Measurements from ENCODE around the gene RTN4R. TPM values are rescaled to one million over a fixed set of nuclear protein-coding genes. Genes with fewer than 3 reads are reported as not detected.
A peak's percentile ranks its signal among the peaks of the same experiment; 100 is the strongest.

RTN4R gene
- total RNA-seq, 1 experiment from 2014 or later: 25.0 TPM

DNA sequence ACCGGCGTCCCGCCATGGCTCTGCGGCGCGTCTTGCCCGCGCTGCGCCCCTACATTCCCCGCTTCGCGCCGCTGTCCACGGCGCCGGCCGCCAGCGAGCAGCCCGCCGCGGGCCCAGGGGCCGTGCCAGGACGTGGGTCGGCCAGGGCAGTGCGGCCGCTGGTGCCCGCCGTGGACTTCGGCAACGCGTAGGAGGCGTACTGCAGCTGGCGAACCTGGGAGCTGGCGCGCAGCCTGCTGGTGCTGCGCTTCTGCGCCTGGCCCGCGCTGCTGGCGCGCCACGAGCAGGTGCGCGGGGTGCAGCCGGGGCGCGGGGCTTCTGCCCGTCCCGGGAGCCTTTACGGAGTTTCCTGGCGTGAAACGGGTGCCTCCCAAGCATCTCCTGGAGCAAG lies 31.6 kb upstream of the RTN4R start (continued):
- TF ChIP-seq OVOL2 (CRISPR knock-in tag; IDR thresholded peaks at IDR 0.05; ENCODE audit: borderline replicate concordance): no peak
- no peak for TF ChIP-seq NFE2L1 (CRISPR knock-in tag; IDR thresholded peaks at IDR 0.05)
- TF ChIP-seq, protein P1, sequence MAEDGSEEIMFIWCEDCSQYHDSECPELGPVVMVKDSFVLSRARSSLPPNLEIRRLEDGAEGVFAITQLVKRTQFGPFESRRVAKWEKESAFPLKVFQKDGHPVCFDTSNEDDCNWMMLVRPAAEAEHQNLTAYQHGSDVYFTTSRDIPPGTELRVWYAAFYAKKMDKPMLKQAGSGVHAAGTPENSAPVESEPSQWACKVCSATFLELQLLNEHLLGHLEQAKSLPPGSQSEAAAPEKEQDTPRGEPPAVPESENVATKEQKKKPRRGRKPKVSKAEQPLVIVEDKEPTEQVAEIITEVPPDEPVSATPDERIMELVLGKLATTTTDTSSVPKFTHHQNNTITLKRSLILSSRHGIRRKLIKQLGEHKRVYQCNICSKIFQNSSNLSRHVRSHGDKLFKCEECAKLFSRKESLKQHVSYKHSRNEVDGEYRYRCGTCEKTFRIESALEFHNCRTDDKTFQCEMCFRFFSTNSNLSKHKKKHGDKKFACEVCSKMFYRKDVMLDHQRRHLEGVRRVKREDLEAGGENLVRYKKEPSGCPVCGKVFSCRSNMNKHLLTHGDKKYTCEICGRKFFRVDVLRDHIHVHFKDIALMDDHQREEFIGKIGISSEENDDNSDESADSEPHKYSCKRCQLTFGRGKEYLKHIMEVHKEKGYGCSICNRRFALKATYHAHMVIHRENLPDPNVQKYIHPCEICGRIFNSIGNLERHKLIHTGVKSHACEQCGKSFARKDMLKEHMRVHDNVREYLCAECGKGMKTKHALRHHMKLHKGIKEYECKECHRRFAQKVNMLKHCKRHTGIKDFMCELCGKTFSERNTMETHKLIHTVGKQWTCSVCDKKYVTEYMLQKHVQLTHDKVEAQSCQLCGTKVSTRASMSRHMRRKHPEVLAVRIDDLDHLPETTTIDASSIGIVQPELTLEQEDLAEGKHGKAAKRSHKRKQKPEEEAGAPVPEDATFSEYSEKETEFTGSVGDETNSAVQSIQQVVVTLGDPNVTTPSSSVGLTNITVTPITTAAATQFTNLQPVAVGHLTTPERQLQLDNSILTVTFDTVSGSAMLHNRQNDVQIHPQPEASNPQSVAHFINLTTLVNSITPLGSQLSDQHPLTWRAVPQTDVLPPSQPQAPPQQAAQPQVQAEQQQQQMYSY (CRISPR knock-in tag; IDR thresholded peaks at IDR 0.05): no peak
- TF ChIP-seq, protein P2, sequence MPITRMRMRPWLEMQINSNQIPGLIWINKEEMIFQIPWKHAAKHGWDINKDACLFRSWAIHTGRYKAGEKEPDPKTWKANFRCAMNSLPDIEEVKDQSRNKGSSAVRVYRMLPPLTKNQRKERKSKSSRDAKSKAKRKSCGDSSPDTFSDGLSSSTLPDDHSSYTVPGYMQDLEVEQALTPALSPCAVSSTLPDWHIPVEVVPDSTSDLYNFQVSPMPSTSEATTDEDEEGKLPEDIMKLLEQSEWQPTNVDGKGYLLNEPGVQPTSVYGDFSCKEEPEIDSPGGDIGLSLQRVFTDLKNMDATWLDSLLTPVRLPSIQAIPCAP (CRISPR knock-in tag; IDR thresholded peaks at IDR 0.05): peak; percentile 61; the same call in 1 of the 2 replicates
- TF ChIP-seq ZNF263 (CRISPR knock-in tag; IDR thresholded peaks at IDR 0.05; ENCODE audit: low read depth): 0 out of 2 replicates have a peak, but pooled peaks have one; percentile 38
- no peak for TF ChIP-seq ZNF396 (CRISPR knock-in tag; IDR thresholded peaks at IDR 0.05; ENCODE audit: borderline replicate concordance)
- TF ChIP-seq, protein P3, sequence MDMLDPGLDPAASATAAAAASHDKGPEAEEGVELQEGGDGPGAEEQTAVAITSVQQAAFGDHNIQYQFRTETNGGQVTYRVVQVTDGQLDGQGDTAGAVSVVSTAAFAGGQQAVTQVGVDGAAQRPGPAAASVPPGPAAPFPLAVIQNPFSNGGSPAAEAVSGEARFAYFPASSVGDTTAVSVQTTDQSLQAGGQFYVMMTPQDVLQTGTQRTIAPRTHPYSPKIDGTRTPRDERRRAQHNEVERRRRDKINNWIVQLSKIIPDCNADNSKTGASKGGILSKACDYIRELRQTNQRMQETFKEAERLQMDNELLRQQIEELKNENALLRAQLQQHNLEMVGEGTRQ (CRISPR knock-in tag; IDR thresholded peaks at IDR 0.05): no peak
- TF ChIP-seq ZNF423 (CRISPR knock-in tag; IDR thresholded peaks at IDR 0.05): no peak
- TF ChIP-seq IRF2 (CRISPR knock-in tag; IDR thresholded peaks at IDR 0.05; ENCODE audit: borderline replicate concordance, low read depth): no peak
- TF ChIP-seq FOXP1 (CRISPR knock-in tag; IDR thresholded peaks at IDR 0.05; ENCODE audit: borderline replicate concordance): 0 out of 2 replicates have a peak, but pooled peaks have one; percentile 57
- TF ChIP-seq ELF4 (CRISPR knock-in tag; IDR thresholded peaks at IDR 0.05; ENCODE audit: low read depth): 0 out of 2 replicates have a peak, but pooled peaks have one; percentile 23
- TF ChIP-seq NR2C2 (CRISPR knock-in tag; IDR thresholded peaks at IDR 0.05): no peak
- TF ChIP-seq NFATC4 (CRISPR knock-in tag; IDR thresholded peaks at IDR 0.05): no peak
- TF ChIP-seq, protein P4, sequence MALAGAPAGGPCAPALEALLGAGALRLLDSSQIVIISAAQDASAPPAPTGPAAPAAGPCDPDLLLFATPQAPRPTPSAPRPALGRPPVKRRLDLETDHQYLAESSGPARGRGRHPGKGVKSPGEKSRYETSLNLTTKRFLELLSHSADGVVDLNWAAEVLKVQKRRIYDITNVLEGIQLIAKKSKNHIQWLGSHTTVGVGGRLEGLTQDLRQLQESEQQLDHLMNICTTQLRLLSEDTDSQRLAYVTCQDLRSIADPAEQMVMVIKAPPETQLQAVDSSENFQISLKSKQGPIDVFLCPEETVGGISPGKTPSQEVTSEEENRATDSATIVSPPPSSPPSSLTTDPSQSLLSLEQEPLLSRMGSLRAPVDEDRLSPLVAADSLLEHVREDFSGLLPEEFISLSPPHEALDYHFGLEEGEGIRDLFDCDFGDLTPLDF (CRISPR knock-in tag; IDR thresholded peaks at IDR 0.05): no peak
- TF ChIP-seq, protein P5, sequence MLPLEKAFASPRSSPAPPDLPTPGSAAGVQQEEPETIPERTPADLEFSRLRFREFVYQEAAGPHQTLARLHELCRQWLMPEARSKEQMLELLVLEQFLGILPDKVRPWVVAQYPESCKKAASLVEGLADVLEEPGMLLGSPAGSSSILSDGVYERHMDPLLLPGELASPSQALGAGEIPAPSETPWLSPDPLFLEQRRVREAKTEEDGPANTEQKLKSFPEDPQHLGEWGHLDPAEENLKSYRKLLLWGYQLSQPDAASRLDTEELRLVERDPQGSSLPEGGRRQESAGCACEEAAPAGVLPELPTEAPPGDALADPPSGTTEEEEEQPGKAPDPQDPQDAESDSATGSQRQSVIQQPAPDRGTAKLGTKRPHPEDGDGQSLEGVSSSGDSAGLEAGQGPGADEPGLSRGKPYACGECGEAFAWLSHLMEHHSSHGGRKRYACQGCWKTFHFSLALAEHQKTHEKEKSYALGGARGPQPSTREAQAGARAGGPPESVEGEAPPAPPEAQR (CRISPR knock-in tag; IDR thresholded peaks at IDR 0.05): no peak
- no peak for TF ChIP-seq HMGA2 (CRISPR knock-in tag; IDR thresholded peaks at IDR 0.05)
- TF ChIP-seq, protein P6, sequence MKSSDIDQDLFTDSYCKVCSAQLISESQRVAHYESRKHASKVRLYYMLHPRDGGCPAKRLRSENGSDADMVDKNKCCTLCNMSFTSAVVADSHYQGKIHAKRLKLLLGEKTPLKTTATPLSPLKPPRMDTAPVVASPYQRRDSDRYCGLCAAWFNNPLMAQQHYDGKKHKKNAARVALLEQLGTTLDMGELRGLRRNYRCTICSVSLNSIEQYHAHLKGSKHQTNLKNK (CRISPR knock-in tag; IDR thresholded peaks at IDR 0.05): no peak
- TF ChIP-seq ZNF317 (CRISPR knock-in tag; IDR thresholded peaks at IDR 0.05; ENCODE audit: borderline replicate concordance, low read depth): 0 out of 2 replicates have a peak, but pooled peaks have one; percentile 42
- TF ChIP-seq, protein P7, sequence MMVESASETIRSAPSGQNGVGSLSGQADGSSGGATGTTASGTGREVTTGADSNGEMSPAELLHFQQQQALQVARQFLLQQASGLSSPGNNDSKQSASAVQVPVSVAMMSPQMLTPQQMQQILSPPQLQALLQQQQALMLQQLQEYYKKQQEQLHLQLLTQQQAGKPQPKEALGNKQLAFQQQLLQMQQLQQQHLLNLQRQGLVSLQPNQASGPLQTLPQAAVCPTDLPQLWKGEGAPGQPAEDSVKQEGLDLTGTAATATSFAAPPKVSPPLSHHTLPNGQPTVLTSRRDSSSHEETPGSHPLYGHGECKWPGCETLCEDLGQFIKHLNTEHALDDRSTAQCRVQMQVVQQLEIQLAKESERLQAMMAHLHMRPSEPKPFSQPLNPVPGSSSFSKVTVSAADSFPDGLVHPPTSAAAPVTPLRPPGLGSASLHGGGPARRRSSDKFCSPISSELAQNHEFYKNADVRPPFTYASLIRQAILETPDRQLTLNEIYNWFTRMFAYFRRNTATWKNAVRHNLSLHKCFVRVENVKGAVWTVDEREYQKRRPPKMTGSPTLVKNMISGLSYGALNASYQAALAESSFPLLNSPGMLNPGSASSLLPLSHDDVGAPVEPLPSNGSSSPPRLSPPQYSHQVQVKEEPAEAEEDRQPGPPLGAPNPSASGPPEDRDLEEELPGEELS (CRISPR knock-in tag; IDR thresholded peaks at IDR 0.05): 0 out of 2 replicates have a peak, but pooled peaks have one; percentile 17
- no peak for TF ChIP-seq TEAD4 (CRISPR knock-in tag; IDR thresholded peaks at IDR 0.05)
- no peak for TF ChIP-seq MXD4 (CRISPR knock-in tag; IDR thresholded peaks at IDR 0.05; ENCODE audit: borderline replicate concordance)
- TF ChIP-seq JAZF1 (CRISPR knock-in tag; IDR thresholded peaks at IDR 0.05): no peak
- TF ChIP-seq, protein P8, sequence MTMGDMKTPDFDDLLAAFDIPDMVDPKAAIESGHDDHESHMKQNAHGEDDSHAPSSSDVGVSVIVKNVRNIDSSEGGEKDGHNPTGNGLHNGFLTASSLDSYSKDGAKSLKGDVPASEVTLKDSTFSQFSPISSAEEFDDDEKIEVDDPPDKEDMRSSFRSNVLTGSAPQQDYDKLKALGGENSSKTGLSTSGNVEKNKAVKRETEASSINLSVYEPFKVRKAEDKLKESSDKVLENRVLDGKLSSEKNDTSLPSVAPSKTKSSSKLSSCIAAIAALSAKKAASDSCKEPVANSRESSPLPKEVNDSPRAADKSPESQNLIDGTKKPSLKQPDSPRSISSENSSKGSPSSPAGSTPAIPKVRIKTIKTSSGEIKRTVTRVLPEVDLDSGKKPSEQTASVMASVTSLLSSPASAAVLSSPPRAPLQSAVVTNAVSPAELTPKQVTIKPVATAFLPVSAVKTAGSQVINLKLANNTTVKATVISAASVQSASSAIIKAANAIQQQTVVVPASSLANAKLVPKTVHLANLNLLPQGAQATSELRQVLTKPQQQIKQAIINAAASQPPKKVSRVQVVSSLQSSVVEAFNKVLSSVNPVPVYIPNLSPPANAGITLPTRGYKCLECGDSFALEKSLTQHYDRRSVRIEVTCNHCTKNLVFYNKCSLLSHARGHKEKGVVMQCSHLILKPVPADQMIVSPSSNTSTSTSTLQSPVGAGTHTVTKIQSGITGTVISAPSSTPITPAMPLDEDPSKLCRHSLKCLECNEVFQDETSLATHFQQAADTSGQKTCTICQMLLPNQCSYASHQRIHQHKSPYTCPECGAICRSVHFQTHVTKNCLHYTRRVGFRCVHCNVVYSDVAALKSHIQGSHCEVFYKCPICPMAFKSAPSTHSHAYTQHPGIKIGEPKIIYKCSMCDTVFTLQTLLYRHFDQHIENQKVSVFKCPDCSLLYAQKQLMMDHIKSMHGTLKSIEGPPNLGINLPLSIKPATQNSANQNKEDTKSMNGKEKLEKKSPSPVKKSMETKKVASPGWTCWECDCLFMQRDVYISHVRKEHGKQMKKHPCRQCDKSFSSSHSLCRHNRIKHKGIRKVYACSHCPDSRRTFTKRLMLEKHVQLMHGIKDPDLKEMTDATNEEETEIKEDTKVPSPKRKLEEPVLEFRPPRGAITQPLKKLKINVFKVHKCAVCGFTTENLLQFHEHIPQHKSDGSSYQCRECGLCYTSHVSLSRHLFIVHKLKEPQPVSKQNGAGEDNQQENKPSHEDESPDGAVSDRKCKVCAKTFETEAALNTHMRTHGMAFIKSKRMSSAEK (CRISPR knock-in tag; IDR thresholded peaks at IDR 0.05; ENCODE audit: borderline replicate concordance): no peak
- no peak for TF ChIP-seq RORB (CRISPR knock-in tag; IDR thresholded peaks at IDR 0.05)
- no peak for TF ChIP-seq TCF7 (CRISPR knock-in tag; IDR thresholded peaks at IDR 0.05; ENCODE audit: low read depth)

All from WTC11 (cell line).